GM21528 (cell line): Measurements from ENCODE around the gene MAGIX.
"Not testable (repeated sequence)": the region's sequence is repeated elsewhere in the genome, so short reads cannot be mapped to it uniquely, and the experiment has no call there.

Experiments
- ATAC-seq: cut with Tn5 transposase; IDR thresholded peaks from one replicate; pipeline ENCODE4 v1.9.1; 2021; ENCODE audit warnings: mild to moderate bottlenecking, moderate library complexity; ENCODE audit not compliant: unreplicated experiment, low FRiP score

Gene MAGIX

GRCh38 chrX:49162620-49163019 lies at the start of gene MAGIX:
MAGIX (plus strand) TSS chrX:49162758; CDS start chrX:49162890, 132 bp downstream.
- ATAC-seq: no peak

DNA sequence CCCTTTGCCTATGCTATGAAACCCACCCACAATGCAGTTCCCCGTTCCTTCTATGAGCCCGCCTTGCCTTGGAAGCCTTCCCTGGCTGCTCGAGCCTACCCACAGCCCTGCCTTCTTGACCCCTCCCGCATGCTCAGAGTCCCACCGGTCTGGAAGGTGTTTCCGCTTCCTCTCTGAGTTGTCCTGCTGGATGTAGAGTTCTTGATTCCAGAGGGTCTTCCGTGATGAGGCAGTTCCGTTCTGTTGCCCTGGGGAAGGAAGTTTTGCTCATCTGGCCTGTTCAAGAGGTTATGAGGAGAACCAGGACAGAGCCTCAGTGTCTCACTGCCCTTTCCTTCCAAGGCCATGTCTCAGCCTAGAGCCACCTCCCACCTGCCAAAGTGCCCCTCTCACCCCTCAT lies 46.5 kb upstream of the MAGIX start:
- ATAC-seq: no peak

DNA sequence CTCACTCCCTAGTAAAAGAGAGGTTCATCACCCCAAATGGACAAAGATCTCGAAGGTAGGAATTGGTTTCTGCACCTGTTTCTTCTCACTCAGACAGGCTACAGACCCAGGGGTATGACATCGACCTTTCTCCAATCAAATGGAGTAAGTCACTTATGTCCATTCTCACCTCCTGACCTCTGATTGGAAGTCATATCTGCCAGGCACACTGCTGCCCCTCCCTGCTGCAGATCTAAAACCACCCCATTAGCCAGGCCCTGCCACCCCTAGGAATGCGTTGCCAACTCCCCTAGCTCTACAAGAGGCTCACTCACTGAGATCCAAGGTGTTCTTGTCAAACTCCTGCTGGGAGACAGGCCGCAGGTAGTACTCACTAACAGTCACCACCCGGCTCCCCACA lies 45.8 kb upstream of the MAGIX start:
- no peak for ATAC-seq

- no peak for ATAC-seq
Measured at GRCh38 chrX:49117581-49117980, 45.0 kb upstream of the MAGIX start.

DNA sequence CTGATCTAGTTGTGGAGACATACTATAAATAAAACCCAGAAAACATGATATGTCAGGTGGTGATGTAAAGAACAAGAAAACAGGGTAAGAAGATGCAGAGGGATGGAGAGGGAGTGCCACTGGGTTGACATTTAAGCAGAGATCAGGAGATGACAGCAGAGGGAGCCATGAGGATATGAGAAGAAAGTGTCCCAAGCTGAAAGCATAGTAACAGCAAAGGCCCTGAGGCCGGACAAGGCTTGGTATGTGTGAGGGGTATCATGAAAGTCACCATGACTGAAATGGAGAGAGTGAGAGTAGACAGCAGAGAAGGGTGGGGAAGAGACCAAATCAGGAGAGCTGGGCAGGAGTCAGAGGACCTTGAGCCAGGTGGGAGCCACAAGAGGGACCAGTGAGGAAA lies 42.5 kb upstream of the MAGIX start:
- ATAC-seq: no peak

DNA sequence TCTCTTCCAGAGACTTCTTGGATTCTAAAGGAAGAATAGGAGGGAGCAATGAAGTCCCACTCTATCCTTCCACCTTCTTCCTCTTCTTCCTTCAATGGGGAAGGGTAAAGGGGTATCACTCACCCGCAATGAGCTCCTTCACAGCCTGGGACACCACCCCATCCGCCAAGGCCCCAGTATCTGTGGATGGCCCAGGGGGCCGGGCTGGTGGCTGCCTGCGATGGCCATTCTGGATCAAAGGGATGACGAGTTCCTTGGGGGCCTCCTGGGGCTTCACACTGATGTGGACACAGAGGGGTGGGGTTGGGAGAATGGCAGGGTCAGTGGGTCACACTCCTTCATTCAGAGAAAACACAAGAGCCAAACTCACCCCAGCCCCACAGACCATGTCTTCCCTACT lies 40.1 kb upstream of the MAGIX start:
- ATAC-seq: no peak

GRCh38 chrX:49127742-49128258 lies 34.8 kb upstream of the MAGIX start:
- ATAC-seq: not testable (repeated sequence)

DNA sequence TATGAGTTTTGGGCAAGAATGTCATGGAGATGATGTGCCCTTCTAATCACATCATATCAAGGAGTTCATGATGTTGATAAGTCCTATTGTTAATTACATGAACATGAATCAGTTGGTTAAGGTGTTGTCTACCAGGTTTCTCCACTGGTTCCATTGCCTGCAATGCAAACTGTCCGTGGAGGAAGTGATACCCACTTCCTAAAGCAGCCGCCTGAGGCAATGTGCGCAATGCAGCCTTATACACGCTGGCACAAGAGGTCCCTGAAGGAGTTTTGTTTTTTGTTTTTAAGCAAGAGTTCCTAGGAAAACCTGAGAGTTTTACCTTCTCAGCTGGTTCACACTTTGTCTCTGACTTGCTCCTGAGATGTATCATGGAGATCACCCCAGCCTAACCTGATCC lies 33.1 kb upstream of the MAGIX start:
- no peak for ATAC-seq

- not testable (repeated sequence) for ATAC-seq
Measured at GRCh38 chrX:49132275-49132674, 30.3 kb upstream of the MAGIX start.

DNA sequence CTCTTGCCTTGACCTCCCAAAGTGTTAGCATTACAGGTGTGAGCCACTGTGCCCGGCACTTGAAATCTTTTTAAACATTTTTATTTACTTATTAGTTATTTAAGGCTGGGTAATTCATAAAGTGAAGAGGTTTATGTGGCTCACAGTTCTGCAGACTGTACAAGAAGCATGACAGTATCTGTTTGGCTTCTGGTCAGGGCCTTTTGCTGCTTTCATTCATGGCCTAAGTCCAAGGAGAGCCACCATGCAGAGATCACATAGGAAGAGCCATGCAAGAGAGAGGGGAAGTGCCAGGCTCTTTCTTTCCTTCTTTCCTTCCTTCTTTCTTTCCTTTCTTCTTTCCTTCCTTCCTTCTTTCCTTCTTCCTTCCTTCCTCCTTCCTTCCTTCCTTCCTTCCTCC lies 28.8 kb upstream of the MAGIX start:
- no peak for ATAC-seq

DNA sequence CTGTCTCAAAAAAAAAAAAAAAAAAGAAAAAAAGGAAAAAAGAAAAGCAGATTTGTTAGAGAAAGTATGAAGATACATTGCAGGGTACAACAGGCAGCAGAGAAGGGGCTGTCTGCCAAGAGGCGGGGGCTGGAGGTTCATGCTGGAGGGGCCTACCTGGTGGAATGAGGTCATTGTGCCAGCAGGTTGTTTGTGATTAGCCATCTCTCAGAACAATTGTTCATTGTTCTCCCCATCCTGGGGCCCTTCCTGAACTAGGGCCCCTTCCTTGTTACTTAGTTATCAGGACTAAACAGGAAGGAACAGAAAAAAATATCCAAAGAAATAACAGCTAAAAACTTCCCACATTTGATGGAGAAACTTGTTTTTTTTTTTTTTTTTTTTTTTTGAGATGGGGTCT lies 25.1 kb upstream of the MAGIX start:
- no peak for ATAC-seq

DNA sequence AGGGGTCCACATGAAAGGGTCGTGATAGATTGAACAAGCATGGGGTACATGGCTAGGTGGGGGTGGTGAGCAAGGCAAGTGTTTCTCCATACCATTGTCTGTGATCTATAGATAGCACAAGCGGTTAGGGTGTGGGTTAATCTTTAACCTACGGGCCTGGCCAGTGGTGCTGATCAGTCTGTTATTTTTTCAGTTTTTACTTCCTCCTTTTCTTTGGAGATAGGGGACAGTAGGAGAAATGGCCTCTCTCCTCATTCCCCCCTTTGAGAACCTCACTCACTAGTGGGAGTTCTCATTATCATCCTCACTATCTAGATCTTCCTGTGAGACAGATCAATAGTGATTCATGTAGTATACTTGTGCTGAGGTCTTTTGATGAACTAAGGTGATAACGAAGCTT lies 22.8 kb upstream of the MAGIX start:
- ATAC-seq: no peak

DNA sequence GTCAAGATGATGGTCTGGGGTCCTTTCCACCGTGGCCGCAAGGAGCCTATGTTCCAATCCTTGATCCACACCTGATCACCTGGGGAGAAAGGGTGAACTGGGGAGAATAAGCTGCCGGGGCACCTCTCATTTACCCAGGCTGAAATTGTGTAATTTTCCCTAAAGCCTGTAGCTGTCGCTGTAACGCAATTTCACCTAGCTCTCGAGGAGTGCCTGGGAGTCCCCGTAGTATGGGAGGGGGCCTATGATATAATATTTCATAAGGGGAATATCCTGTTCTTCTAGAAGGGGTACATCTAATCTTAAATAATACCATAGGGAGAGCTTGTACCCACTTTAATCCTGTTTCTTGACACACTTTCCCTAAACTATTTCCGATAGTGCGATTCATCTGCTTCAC lies 20.3 kb upstream of the MAGIX start:
- not testable (repeated sequence) for ATAC-seq

DNA sequence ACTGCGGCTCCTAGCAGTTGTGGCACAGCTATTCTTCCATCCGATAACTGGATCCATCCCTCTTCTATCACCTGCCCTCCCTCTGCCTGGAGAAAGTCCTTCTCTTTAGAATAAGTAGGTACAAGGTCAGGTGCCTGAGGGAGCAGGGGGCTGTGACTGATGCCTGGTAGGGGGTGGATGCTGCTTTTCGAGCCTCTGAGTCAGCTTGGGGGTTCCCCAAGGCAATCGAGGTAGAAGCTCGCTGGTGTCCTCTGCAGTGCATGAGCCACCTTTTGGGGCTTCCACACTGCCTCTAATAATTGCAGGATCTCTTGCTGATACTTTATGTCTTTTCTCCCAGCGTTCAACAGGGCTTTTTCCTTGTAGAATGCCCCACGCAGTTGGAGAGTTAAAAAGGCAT lies 19.4 kb upstream of the MAGIX start:
- ATAC-seq: not testable (repeated sequence)

DNA sequence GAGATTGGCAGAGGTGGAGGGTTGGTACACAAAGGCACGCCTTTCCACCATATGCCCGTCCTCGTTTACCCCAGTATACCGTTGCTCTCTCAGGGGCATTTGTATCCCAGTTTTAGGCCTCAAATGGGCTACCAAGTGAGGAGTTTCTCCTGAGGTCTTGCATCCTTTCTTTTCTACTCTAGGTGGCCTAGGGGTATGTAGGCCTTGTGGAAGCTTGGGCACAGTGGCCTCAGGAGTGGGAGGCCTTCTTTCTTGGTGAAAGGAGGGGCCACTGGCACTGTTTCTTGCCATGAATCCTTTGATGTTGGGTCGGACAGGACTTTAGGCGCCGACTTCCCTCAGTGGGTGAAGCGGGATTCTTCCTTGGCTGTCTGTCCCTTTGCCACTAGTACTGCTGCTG lies 15.3 kb upstream of the MAGIX start:
- no peak for ATAC-seq

GRCh38 chrX:49147936-49148335 lies 14.6 kb upstream of the MAGIX start:
- no peak for ATAC-seq

DNA sequence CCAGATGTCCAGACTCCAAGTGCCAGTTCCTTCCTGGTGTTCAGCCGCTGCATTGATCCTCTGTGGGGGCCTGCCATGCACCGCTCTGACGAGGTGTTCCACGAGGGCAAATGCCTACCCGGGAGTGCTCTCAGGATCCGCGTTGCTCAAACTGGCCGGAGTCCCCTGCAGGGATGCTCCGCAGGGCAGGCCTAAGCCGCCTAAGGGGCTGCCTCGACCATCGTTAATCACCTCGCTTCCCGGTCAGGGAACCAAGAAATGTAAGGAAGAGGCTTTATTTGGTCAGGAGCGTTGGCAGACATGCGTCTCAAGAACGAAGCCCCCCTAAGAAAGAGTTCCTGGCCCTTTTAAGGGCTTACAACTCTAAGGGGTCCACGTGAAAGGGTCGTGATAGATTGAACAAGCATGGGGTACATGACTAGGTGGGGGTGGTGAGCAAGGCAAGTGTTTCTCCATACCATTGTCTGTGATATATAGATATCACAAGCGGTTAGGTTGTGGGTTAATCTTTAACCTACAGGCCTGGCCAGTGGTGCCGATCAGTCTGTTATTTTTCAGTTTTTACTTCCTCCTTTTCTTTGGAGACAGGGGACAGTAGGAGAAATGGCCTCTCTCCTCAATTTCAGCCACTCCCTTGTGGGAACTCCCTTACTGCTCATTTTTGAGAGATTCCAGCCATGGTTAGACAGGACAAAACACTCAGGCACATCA lies 14.0 kb upstream of the MAGIX start:
- ATAC-seq: not testable (repeated sequence)

DNA sequence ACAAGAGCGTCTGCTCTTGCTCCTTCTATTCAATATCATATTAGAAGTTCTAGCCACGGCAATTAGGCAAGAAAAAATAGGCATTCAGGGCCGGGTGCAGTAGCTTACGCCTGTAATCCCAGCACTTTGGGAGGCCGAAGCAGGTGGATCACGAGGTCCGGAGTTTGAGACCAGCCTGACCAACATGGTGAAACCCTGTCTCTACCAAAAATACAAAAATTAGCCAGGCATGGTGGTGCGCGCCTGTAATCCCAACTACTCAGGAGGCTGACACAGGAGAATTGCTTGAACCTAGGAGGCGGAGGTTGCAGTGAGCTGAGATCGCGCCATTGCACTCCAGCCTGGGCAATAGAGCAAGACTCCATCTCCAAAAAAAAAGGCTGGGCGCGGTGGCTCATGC lies 13.3 kb upstream of the MAGIX start:
- not testable (repeated sequence) for ATAC-seq

DNA sequence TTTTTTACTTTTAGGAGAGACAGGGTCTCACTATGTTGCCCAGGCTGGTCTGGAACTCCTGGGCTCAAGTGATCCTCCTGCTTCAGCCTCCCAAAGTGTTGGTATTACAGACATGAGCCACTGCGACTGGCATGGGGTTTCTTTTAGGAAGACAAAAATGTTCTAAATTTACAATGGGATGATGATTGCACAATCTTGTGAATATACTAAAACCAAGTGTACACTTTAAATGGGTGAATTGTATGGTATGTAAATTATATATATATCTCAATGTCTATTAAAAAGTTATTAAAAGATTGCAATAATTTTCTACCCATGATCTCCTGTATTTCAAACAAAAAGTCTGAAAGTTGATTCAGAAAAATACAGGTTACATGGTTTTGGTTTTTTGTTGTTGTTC lies 9.1 kb upstream of the MAGIX start:
- no peak for ATAC-seq

GRCh38 chrX:49155243-49155899 lies 7.2 kb upstream of the MAGIX start:
- no peak for ATAC-seq

DNA sequence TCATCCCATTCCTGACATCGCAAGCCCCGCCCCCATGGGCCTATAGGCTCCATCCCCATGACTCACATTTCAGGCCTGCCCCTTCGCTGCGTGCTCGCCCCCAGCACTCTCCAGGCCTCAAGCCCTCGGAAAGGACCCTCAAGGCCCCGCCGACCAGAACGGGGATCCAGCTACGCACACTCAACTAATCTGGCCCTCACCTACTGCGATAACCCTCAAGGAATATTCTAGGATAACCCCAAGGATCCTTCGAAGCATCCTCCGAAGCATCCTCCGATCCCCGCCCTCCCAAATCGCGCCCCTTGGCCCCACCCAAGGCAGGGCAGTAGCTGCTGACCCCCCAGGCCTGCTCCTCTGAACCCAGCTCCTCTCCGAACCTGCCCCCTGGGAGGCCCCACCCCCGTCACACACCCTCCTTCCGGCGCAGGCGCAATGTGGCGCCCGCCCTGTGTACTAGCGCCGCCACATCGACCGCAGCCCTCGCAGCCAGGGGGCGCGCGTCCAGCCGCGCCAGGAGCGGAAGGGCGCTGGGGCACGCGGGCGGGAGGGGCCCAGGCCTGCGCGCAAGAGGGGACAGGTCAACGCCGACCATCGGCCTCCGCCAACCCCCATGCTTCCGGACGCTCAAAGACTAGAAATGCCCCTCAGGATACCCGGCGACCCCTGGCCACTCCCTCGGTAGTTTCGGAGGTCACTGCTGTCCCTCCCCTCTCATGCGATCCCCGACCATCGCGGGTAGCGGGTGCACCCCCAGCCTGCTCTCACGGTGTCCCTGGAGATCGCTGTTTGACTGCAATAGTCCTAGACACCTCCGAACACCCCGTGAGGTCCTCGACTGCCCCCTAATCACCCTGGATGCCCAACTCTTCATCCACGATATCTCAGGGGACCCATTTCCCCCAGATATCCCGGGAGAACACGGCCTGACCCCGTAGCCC lies 6.4 kb upstream of the MAGIX start:
- ATAC-seq: peak; percentile 82
